HCT116 (cell line): Measurements from ENCODE around the gene C2orf76.

ENCODE experiments used
- TCF7L2 ChIP-seq: IDR thresholded peaks from 2 replicates; pipeline ENCODE4 v1.7.0; 2011; ENCODE audit warnings: borderline replicate concordance, inconsistent platforms; ENCODE audit not compliant: insufficient read depth, insufficient read length; ENCODE audit errors: extremely low read depth
- TF ChIP-seq, protein P1 (sequence below), 3 experiments: fragments of 200-600 bp in 1 of 3; sonication (generic) in 1 of 3; IDR thresholded peaks in 2 of 3; conservative IDR thresholded peaks in 1 of 3; 2 replicates each; pipeline ENCODE4 v1.5.1; 2012 to 2017; ENCODE audit warnings: low read depth in 2 of 3, low read length in 2 of 3, antibody characterized with exemption in 1 of 3, borderline replicate concordance in 1 of 3, control low read depth in 1 of 3, mild to moderate bottlenecking in 1 of 3, mixed read lengths in 1 of 3, mixed run types in 1 of 3, moderate library complexity in 1 of 3; ENCODE audit not compliant: insufficient read depth in 1 of 3

DNA sequence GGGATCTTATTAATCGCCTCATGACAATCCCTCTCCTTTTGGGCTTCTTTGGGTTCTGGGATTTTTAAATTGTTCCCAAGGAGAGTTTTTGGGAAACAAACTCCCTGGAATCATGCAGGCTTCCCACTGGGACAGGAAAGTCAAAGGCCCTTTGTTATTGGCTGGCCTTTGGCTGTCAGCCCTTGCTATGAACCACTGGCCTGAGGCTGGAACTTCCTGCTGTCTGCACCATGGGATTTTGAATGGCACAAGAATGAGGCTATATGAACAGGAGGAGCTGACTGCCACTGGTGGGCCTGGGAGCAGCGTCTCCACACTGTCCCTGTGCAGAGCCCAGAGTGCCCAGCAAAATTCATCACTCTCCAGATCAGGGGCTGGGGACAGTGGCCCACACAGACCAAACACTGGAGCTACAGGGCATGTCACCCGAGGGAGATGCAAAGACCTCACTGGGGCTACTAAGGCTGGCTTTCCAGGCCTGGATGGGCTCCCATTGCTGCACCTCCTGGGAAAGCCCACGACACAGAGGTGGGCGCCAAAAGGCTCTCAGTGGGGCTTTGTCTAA lies 107.3 kb downstream of the C2orf76 start:
- no peak for TF ChIP-seq TCF7L2
- TF ChIP-seq, protein P1, sequence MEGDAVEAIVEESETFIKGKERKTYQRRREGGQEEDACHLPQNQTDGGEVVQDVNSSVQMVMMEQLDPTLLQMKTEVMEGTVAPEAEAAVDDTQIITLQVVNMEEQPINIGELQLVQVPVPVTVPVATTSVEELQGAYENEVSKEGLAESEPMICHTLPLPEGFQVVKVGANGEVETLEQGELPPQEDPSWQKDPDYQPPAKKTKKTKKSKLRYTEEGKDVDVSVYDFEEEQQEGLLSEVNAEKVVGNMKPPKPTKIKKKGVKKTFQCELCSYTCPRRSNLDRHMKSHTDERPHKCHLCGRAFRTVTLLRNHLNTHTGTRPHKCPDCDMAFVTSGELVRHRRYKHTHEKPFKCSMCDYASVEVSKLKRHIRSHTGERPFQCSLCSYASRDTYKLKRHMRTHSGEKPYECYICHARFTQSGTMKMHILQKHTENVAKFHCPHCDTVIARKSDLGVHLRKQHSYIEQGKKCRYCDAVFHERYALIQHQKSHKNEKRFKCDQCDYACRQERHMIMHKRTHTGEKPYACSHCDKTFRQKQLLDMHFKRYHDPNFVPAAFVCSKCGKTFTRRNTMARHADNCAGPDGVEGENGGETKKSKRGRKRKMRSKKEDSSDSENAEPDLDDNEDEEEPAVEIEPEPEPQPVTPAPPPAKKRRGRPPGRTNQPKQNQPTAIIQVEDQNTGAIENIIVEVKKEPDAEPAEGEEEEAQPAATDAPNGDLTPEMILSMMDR (IDR thresholded peaks at IDR 0.05 in 2 of 3, conservative IDR thresholded peaks at IDR 0.05 in 1 of 3; ENCODE audit: borderline replicate concordance in 1 of 3, insufficient read depth in 1 of 3, low read depth in 2 of 3, low read length in 2 of 3), result no peak
